Activated naive CD4-positive, alpha-beta T cell (primary cell): ENCODE data around the gene EEF1AKMT1.

ENCODE experiments used
- DNase-seq, 4 experiments: peaks; one replicate each; lab custom pipeline; 2025; lab: John Stamatoyannopoulos, UW

Gene EEF1AKMT1

DNA sequence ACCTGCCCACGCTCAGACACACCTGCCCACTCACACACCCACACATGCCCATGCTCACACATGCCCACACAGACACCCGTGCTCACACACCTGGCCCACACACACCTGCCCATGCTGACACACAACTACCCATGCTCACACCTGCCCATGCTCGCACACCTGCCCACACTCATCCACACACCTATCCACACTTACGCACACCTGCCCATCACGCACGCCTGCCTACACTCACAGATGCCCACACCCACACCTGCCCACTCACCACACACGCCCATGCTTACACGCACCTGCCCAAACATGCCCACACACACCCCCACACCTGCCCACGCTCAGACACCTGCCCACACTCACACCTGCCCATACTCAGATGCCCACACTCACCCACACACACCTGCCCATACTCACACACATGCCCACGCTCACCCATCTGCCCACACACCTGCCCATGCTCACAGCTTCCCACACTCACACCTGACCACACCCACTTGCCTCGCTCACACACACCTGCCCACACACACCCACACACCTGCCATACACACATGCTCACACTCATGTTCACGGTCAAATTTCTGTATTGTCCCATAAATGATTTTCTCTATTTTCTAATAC is 54.7 kb downstream of the EEF1AKMT1 start:
- DNase-seq, result no peak

DNA sequence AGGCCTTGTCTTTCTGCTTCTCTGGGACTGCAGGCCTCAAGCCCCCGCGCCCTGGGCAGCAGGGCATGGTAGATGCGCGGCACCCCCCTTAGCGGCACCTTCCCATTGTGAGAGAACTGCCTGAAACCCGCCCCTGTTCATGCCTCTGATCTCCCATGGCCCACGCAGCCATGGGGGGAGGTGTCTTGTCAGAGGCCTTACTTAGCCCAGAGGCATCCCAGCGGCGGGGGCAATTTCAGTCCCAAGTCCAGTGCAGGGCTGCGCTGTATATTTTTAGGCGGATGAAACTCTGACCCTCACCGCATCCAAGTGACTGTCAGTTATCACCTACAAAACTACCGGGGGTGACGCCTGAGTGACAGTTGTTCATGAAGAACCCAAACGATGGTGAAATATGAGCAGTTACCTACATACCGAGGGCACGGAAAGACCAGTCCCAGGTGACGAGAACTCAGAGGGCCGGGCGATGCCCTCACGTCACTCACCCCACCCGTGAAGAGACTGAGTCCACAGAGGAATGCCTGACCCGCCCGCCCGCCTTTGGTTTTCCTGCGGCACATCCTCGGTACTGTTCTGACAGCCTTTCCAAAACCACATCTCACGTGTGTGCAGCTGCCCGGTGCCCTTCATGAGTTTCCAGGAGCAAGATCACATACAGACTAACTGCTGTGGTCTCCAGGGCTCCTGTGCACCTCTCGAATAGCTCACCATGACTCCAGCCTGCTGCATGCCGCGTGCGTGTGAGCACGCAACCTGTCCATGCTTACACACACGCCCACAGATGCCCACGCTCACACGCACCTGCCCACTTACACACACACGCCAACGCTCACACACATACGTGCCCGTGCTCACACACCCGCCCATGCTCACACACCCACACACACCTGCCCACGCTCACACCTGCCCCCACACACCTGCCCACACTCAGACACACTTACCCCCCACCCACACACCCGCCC is 55.9 kb downstream of the EEF1AKMT1 start:
- DNase-seq, result no peak

DNA sequence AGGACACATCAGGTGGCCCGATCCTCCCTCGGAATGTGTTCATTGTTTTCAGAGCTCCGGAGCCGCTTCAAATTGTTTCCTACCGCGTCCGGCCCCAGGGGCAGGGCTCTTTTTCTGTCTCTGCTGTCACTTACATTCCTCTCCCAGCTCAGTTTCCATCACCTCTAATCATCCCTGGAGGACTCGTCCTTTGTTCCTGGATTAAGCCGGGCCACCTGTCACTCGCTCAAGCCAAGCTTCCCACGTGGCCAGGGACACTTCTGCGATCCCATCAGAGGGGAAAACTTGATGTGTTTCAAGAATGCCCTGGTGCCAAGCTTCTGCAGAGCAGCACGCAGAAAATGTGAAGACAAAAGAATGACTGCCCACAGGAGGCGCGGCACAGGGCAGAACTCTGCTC is 56.8 kb downstream of the EEF1AKMT1 start:
- no peak for DNase-seq

GRCh38 chr13:20715330-20715712 is 58.4 kb downstream of the EEF1AKMT1 start:
- no peak for DNase-seq

GRCh38 chr13:20714563-20715329 is 59.0 kb downstream of the EEF1AKMT1 start:
- no peak for DNase-seq

DNA sequence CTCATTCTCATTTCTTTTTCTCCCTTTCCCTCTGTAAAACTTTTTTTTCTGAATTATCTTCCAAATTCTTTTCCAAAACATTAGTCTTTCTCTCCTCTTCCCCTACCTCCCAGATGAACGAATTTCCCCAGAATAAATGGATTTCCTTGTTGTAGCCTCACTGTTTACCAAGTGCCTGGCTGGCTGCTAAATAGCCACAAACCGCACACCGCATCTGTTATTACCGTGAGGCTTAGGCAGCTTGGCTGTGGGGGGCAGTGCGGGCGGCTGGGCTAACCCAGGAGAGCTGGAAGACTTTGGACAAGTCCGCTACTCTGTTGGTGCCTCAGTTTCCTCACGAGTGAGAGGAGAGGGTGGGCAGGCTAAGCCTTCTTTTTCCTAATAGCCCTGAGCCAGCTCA is 59.6 kb downstream of the EEF1AKMT1 start:
- DNase-seq, result no peak

GRCh38 chr13:20713751-20714150 is 60.0 kb downstream of the EEF1AKMT1 start:
- DNase-seq, result no peak

- DNase-seq, result no peak
Measured at GRCh38 chr13:20713014-20713376, 60.8 kb downstream of the EEF1AKMT1 start.

DNA sequence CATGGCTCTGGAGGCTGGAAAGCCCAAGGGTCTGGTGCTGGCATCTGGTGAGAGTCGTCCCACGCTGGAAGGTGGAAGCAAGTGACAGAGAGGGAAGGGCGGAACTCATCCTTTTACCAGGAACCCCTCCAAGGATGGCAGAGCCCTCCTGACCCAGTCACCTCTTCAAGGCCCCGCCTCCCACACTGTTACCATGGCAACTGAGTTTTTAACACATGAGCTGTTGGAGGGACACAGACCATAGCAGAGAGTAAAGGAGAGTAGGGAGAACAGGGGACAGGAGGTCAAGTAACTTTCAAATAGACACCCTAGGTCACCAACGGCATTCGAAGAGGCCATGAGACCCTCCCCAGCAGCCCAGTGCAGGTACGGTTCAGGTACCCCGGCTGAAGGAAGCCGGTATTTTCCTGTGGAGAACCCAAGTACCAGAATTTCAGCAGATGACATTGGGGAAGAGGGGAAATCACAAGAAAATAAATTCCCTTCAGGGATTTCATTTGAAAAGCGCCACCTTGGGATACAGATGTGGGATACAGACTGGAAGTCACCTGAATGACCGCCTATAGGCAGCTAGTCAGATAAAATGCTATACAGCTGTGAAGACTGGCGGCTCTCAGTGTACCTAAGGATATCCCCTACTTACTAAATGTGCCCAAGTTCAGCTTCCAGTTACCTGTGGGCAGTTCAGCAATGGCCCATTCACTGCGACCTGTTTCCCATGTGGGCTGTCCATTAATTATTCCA is 62.3 kb downstream of the EEF1AKMT1 start:
- DNase-seq, result no peak

DNA sequence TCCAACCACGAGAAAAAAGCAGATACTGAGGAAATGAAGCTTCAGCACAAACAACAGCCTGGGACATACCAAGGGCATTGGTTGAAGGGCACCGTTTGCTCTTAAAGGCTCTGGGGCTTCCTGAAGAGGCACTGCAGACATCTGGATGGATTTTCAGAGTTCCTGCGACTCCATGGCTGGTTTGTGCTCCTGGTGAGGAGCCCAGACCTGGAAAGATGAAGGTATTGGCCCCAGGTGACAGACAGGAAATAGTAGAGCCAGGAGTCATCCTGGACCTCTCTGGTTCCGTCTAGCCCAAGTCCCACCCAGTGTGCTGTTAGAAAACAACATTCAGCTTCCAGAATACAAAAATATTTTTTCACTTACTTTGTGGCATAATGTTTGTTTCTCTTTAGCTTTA is 64.0 kb downstream of the EEF1AKMT1 start:
- no peak for DNase-seq

DNA sequence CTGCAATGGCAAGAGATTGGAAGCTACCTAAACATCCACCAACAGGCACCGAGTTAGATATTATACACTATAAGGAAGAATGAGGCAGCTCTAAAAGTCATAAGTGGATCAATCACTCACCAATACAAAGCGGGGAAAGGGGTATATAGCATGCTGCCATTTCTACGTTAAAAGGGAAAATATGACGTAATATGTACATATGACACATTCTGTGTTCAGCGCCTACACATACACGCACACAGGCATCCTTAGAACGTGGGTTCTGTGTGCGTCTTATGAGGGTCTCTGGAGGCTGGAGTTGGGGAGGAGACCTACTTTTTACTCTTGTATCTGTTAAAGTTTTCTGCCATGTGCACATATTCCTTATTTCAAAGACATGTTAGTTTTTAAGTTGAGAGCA is 64.4 kb downstream of the EEF1AKMT1 start:
- no peak for DNase-seq

GRCh38 chr13:20708216-20708615 is 65.5 kb downstream of the EEF1AKMT1 start:
- DNase-seq, result no peak

- no peak for DNase-seq
Measured at GRCh38 chr13:20706661-20707060, 67.1 kb downstream of the EEF1AKMT1 start.

- DNase-seq, result no peak
Measured at GRCh38 chr13:20704459-20705069, 69.2 kb downstream of the EEF1AKMT1 start.

DNA sequence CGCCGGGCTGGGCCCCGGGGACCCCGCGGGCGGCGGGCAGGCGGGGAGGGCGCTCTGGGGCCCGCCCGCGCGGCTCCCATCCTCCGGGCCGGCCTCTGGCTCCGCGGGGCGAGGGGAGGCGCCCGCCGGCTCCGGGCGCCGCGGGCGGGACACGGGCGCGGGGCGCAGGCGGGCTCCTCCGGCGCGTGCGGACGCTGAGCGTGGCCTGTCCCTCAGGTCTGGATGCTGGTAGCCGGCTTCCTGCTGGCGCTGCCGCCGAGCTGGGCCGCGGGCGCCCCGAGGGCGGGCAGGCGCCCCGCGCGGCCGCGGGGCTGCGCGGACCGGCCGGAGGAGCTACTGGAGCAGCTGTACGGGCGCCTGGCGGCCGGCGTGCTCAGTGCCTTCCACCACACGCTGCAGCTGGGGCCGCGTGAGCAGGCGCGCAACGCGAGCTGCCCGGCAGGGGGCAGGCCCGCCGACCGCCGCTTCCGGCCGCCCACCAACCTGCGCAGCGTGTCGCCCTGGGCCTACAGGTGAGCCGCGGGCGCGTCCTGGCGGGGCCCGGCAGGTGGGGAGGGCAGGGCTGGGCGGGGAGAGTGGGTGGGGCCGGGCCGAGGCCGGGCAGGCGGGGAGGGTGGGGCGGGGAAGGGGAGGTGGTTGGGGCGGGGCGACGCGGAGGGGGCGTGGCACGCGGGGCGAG is 69.8 kb downstream of the EEF1AKMT1 start:
- peak; percentile 35 to 74 (median 55) for DNase-seq

DNA sequence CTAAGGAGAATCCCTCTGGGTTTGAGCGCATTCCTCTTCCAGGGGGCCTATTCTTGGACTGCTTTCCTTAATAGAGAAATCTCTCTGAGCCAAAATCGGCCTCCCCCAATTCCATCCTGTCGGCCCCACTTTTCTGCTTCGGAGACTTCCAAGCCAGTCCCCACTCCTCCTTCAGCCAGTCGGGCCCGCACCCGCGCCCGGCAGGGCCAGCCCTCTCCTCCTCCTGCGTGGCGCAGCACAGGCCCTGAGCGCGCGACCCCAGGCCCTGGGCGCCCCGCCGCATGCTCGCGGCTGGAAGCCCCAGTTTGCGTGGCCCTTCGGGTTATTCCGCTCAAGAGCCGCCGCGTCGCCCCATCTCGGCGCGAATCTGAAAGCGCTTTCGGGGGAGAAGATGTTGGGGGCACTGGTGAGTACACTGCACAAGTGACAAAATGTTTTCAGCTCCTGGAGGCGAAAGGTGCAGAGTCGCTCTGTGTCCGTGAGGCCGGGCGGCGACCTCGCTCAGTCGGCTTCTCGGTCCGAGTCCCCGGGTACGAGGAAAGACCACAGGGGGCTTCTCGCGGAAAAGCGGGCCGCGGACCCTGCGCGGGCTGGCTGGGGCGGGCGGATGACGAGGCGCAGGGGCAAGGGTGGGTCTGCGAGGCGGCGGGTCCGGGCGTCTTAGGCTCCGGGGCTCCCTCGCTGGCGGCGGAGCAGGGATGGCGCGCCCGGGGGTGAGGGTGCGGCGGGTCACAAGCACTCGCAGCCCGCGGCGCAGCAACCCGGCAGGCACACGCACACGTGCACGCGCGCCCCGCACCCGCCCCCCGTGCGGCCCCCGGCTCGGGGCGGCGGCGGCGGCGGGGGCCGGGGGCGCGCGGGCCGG is 70.6 kb downstream of the EEF1AKMT1 start, which contains the start of gene IL17D:
IL17D (plus strand) TSS at position 785 of the 865 bp plus-strand sequence. CDS start 303 bp downstream, outside the sequence.
- DNase-seq, result peak in 2 of 4 experiments; percentile 9 to 40

DNA sequence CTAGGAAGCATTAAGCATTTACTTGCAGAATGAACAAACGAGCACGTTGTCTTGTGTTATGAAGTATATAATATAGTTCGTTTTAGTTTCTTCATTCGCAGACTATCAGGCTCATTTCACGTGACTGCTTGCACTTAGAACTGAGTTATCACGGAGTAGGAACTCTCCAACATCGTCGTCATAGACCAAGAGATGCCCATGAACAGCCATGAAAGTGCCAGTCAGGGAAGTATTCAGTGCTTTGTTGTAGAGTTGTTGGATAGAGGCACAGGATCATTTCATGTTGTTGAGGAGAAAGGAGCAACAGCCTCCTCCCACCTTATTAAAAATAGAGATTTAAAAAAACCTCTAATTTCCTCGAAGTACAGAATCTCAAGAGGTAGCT is 71.2 kb downstream of the EEF1AKMT1 start:
- DNase-seq, result no peak

GRCh38 chr13:20701461-20701860 is 72.3 kb downstream of the EEF1AKMT1 start:
- no peak for DNase-seq

GRCh38 chr13:20700288-20700687 is 73.5 kb downstream of the EEF1AKMT1 start:
- no peak for DNase-seq

- no peak for DNase-seq
Measured at GRCh38 chr13:20699715-20700114, 74.0 kb downstream of the EEF1AKMT1 start.
